Uterus (tissue), 2 donors: Measurements from ENCODE around the gene YPEL3.

ENCODE experiments used
- POLR2A ChIP-seq, 2 donors: fragments of 450-650 bp; IDR thresholded peaks; one replicate each; pipeline ENCODE4 v1.6.1; 2016; ENCODE audit warnings: antibody characterized with exemption in 2 of 2, mild to moderate bottlenecking in 1 of 2, moderate library complexity in 1 of 2
- TF ChIP-seq, protein P1 (sequence below), 4 experiments: fragments of 200-600 bp in 2 of 4; fragments of 450-650 bp in 2 of 4; sonication (generic) in 2 of 4; IDR thresholded peaks; one replicate each; pipeline ENCODE4 v1.5.1; 2016 to 2019; ENCODE audit warnings: antibody characterized with exemption in 4 of 4, mild to moderate bottlenecking in 2 of 4, moderate library complexity in 1 of 4

DNA sequence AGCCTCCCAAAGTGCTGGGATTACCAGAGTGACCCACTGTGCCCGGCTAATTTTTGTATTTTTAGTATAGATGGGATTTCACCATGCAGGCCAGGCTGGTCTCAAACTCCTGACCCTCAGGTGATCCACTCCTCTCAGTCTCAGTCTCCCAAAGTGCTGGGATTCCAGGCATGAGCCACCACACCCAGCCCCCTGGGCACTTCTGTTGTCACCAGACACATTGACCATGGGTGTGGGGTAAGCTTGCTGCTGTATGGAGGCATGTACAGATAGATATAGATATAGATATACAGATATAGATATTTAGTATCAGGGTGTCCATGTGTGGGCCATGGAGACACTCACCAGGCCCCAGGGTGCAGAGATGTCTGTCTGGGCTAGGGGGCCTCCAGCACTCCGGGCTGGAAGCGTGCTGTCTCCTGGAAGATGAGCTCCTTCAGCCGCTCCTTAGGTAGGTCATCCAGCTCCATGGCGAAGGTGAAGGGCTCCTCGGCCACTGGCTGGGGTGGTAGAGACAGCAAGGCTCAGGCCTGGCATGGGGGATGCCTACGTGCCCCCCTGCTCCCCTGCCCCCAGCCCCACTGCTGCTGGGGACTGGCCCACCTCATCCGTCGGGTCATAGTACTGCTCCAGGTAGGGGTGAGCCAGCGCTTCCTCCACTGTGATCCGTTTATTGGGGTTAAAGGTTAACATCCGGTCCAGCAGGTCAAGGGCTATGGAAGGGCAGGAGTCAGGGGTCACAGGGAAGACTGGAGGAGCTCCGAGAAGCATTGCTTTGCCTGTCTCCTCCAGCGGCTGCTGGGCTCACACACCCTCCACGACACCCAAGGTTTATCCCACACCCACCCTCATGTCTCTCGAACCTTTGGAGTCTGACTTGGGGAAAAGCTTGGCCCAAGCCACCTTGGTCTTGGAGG, 20.5 kb upstream of the YPEL3 start:
- TF ChIP-seq POLR2A (IDR thresholded peaks at IDR 0.05), result no peak
- TF ChIP-seq, protein P1, sequence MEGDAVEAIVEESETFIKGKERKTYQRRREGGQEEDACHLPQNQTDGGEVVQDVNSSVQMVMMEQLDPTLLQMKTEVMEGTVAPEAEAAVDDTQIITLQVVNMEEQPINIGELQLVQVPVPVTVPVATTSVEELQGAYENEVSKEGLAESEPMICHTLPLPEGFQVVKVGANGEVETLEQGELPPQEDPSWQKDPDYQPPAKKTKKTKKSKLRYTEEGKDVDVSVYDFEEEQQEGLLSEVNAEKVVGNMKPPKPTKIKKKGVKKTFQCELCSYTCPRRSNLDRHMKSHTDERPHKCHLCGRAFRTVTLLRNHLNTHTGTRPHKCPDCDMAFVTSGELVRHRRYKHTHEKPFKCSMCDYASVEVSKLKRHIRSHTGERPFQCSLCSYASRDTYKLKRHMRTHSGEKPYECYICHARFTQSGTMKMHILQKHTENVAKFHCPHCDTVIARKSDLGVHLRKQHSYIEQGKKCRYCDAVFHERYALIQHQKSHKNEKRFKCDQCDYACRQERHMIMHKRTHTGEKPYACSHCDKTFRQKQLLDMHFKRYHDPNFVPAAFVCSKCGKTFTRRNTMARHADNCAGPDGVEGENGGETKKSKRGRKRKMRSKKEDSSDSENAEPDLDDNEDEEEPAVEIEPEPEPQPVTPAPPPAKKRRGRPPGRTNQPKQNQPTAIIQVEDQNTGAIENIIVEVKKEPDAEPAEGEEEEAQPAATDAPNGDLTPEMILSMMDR (IDR thresholded peaks at IDR 0.05), result no peak
